Lung (tissue), 12 donors: ENCODE data around the gene ASB4. TPM values are rescaled to one million over a fixed set of nuclear protein-coding genes. Genes with fewer than 3 reads are reported as not detected.
A peak's percentile ranks its signal among the peaks of the same experiment; 100 is the strongest.

ENCODE experiments used
- ATAC-seq: fragments of 200-7000 bp; cut with Tn5 transposase; one replicate; pipeline ENCODE4 v1.9.1; 2020; ENCODE audit warnings: moderate number of reproducible peaks; ENCODE audit not compliant: insufficient read depth, low FRiP score
- DNase-seq, 3 donors: peaks; one replicate each; pipeline ENCODE4 v3.0.0-alpha.2; 2013 to 2017
- H3K27ac ChIP-seq, 2 donors: one replicate each; pipeline ENCODE4 v1.5.1; 2013; ENCODE audit warnings: mild to moderate bottlenecking in 2 of 2, moderate library complexity in 2 of 2, control low read depth in 1 of 2, inconsistent platforms in 1 of 2, low read depth in 1 of 2, low read length in 1 of 2
- H3K27me3 ChIP-seq, 3 donors: one replicate each; pipeline ENCODE4 v1.5.1; 2013; ENCODE audit warnings: low read length in 2 of 3; ENCODE audit not compliant: control insufficient read depth in 3 of 3, insufficient read depth in 3 of 3
- H3K36me3 ChIP-seq, 4 donors: one replicate each; pipeline ENCODE4 v1.5.1; 2013; ENCODE audit warnings: low read length in 4 of 4, mild to moderate bottlenecking in 1 of 4, moderate library complexity in 1 of 4; ENCODE audit not compliant: control insufficient read depth in 4 of 4, insufficient read depth in 4 of 4
- H3K4me1 ChIP-seq, 5 donors: one replicate each; pipeline ENCODE4 v1.5.1; 2013; ENCODE audit warnings: low read length in 5 of 5, mild to moderate bottlenecking in 2 of 5, moderate library complexity in 1 of 5; ENCODE audit not compliant: control insufficient read depth in 5 of 5, insufficient read depth in 5 of 5
- H3K4me3 ChIP-seq: one replicate; pipeline ENCODE4 v1.5.1; 2013; ENCODE audit warnings: mild to moderate bottlenecking, control low read depth, moderate library complexity
- H3K9ac ChIP-seq, 2 donors: one replicate each; pipeline ENCODE4 v1.5.1; 2013; ENCODE audit warnings: low read length in 2 of 2, control low read depth in 1 of 2; ENCODE audit not compliant: insufficient read depth in 1 of 2
- H3K9me3 ChIP-seq, 4 donors: one replicate each; pipeline ENCODE4 v1.5.1; 2013; ENCODE audit warnings: low read length in 3 of 4, mild to moderate bottlenecking in 1 of 4, moderate library complexity in 1 of 4; ENCODE audit not compliant: control insufficient read depth in 4 of 4, insufficient read depth in 3 of 4
- WGBS, 2 donors: extraction: QIAGEN DNeasy Blood & Tissue Kit; methylation state at CpG; one replicate each; pipeline ENCODE4 v1.1.7; 2013; 5-methylcytosine and 5-hydroxymethylcytosine counted together
- polyA plus RNA-seq, 2 donors: library from polyadenylated mRNA; stranded (reverse); fragments of 200-250 nt; gene quantifications; one replicate each; pipeline ENCODE4 v1.2.1, GENCODE V29; 2013
- total RNA-seq, 2 donors: library from RNA; depleted of rRNA in 1 of 2; stranded (reverse); fragments of >200 nt in 1 of 2; gene quantifications; one replicate each; pipeline ENCODE4 v1.2.1, GENCODE V29; 2014 to 2021
- TF ChIP-seq, protein P1 (sequence below): IDR thresholded peaks from 2 replicates; pipeline ENCODE4 v1.5.1; 2012; ENCODE audit warnings: mild to moderate bottlenecking; ENCODE audit errors: control extremely low read depth, extremely low read depth
- donor health status: control.
- donor health status: control.
- donor health status: Bipolar disorder and iron deficiency.
- donor health status: healthy.
- donor health status: DM: yes; HTN: yes; CAD: no.

ASB4 gene
- total and polyA plus RNA-seq, 4 donors: 0.05 to 3.3 (median 0.60) TPM

DNA sequence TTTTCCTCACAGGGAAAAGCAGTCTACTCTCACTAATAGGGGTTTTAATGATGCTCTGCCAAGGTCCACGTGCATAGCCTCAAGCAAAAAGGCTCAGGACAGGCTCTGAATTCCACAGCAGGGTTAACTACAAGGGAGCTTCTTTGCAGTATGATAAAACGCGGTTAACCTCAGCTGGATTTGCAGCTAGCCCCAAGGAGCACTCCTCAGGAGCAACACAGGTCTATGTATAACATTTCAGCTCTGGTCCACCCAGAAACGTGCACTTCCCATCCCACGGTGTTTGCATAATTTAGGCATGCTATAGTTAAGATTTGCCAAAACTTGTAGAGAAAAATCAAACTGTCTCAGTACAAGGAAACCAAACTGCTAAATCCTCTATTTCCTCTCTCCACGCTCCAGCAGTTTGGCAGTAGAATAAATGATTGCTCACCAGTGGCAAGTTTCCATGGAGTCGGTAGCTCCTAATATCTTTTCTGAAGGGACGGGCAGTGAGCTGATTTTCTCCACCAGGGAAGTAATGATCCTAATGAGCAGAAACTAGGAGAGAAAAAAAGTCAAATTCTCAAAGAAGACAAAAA, 13.1 kb upstream of the ASB4 start:
- H3K27me3 ChIP-seq: no peaks in the 10 kb centered on the region
- ATAC-seq (no peak), DNase-seq (peak; percentile 24 to 75 (median 65))
- H3K27ac ChIP-seq: no peak overlapping the region
- H3K9me3 ChIP-seq: no peaks in the 10 kb centered on the region
- no peaks in the 10 kb centered on the region for H3K36me3 ChIP-seq
- WGBS, 2 donors: 59 to 60% methylated on average over 8 of the region's 8 CpGs
- TF ChIP-seq, protein P1, sequence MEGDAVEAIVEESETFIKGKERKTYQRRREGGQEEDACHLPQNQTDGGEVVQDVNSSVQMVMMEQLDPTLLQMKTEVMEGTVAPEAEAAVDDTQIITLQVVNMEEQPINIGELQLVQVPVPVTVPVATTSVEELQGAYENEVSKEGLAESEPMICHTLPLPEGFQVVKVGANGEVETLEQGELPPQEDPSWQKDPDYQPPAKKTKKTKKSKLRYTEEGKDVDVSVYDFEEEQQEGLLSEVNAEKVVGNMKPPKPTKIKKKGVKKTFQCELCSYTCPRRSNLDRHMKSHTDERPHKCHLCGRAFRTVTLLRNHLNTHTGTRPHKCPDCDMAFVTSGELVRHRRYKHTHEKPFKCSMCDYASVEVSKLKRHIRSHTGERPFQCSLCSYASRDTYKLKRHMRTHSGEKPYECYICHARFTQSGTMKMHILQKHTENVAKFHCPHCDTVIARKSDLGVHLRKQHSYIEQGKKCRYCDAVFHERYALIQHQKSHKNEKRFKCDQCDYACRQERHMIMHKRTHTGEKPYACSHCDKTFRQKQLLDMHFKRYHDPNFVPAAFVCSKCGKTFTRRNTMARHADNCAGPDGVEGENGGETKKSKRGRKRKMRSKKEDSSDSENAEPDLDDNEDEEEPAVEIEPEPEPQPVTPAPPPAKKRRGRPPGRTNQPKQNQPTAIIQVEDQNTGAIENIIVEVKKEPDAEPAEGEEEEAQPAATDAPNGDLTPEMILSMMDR: no peak
- peaks cover 0 to 29% (median 0%) of the 10 kb centered on the region in 5 donors for H3K4me1 ChIP-seq
- H3K9ac ChIP-seq: no peak overlapping the region
- H3K4me3 ChIP-seq: no peak overlapping the region

DNA sequence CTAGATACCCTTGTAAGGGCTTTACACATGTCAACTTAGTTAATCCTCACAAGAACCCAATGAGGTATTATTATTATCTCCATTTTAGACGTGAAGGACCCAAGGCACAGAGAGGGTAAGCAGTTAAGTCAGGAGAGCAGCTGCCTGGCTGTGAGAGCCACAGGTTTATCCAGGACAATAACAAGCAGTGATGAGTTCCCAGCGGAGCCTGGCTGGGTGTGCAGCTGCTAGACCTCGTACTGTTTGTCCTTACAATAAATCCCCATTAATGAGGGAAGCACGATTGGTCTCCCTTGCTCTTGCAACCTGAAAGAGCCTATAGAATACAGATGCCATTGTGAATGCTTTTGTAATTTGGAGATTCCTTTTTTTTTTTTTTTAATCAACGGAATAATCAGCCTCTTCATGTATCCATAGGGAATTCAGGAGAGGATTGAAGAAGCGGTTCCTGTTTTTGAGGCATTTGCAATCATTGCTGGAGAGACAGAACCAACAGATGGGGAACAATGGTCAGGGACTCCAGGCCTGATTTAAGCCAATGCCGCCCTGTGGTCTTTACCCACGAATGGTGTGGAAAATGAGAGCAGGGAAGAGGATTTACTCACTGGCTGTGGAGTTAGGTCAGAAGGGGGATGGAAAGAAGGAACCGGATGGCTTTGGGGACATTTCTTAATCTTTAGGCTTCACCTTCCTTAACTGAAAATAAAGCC, 12.3 kb upstream of the ASB4 start:
- DNase-seq (no peak), ATAC-seq (no peak)
- no peak overlapping the region for H3K27ac ChIP-seq
- H3K9me3 ChIP-seq: no peaks in the 10 kb centered on the region
- WGBS, 2 donors: 84 to 89% methylated on average over 9 of the region's 9 CpGs
- H3K4me3 ChIP-seq: no peak overlapping the region
- TF ChIP-seq, protein P1: no peak
- H3K4me1 ChIP-seq: peaks cover 0 to 34% (median 6%) of the 10 kb centered on the region in 5 donors
- no peaks in the 10 kb centered on the region for H3K36me3 ChIP-seq
- H3K27me3 ChIP-seq: no peaks in the 10 kb centered on the region
- no peak overlapping the region for H3K9ac ChIP-seq

DNA sequence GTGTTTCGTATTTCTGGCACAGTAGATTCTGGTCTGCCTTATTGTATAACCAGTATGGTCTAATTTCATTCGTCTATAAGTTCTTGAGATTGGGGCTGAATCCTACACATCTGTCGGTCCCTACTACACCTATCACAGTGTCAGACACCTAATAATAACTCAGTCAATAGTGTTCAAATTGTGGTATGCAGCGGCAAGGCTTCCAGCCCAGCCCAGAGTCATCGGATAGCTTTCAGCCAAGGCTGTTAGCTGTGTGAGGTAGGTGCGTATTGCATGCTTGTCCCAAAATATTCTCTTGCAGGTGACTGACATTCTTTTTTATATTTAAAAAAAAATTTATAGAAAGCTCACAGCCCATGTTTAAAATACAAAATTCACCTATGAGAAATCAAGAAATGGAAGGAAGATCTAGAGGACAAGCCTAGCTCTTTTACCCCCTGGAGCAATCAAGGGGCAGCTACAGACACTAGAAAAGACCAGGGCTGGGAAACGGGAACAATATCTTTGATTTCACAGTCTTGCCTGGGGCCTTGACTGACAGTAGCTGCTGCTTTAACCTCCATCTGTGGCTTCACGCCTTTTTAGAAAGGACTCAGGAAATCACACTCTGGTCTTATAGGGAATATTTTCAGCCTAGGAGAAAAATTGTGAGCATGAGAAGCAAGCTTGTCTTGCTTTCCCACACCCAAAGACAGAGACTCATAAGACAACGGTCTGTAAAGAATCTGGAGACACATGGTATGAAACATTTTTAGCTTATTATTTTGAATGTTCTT, 9.5 kb upstream of the ASB4 start:
- Histone ChIP-seq H3K4me1 (peaks cover 0 to 22% (median 6%) of the 10 kb centered on the region in 5 donors), H3K9ac (no peak overlapping the region), H3K27ac (no peak overlapping the region), H3K9me3 (no peaks in the 10 kb centered on the region), H3K27me3 (no peaks in the 10 kb centered on the region), H3K4me3 (no peak overlapping the region), H3K36me3 (no peaks in the 10 kb centered on the region)
- DNase-seq: peak in 1 of 3 donors; percentile 63
- ATAC-seq: no peak
- WGBS, 2 donors: 81 to 85% methylated on average over 9 of the region's 9 CpGs
- TF ChIP-seq, protein P1: no peak
